ENCODE results near the gene PRDM11. TPM values are rescaled to one million over a fixed set of nuclear protein-coding genes. Genes with fewer than 3 reads are reported as not detected.

PRDM11 gene
- total and polyA plus RNA-seq, 4 donors: 0.64 to 6.9 (median 2.8) TPM

GRCh38 chr11:45158210-45158731 lies 11.8 kb downstream of the PRDM11 start:
- Histone ChIP-seq H3K4me1 (ENCODE audit: control insufficient read depth in 4 of 4, insufficient read depth in 4 of 4, low read length in 3 of 4) (peaks cover 6 to 18% (median 14%) of the 10 kb centered on the region in 4 donors), H3K9ac (ENCODE audit: low read depth in 1 of 2, low read length in 2 of 2) (no peak overlapping the region)

DNA sequence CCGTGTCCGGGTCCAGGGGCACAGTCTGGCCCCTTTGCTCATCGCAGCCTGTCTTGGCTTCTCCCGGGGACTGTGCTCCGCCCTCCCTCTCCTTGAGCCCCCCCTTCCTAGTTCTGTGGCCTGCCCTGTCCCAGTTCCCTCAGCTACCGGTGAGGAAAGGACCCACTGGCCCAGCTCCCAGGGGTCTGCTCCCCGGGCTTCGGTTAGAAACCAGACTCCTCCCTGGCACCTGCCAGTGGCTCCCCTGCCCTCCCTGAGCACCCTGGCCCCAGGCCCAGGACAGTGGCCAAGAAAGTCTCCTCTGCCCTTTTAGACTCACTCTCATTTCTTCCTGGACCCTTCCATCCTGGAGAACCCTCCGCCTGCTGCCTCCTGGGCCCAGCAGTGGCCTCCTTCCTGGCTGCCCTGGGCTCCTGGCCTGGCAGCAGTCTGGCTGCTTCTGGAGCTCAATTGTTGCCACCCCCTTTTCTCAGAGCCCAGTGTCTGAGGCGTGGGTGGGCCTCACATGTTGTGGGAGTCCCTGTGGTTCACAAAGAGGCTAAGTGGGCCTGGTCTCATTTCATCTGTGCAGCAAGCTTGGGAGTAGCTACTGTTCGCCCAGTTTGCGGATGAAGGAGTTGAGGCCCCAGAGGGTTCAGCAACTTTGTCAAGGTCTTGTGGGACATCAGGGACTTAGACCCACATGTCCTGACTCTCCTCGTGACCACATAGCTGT lies 12.6 kb downstream of the PRDM11 start:
- Histone ChIP-seq H3K27me3 (ENCODE audit: control insufficient read depth in 4 of 4, insufficient read depth in 4 of 4, low read length in 3 of 4) (no peaks in the 10 kb centered on the region), H3K36me3 (ENCODE audit: control insufficient read depth in 4 of 4, insufficient read depth in 3 of 4, low read depth in 1 of 4, low read length in 3 of 4) (no peaks in the 10 kb centered on the region), H3K4me3 (ENCODE audit: low read depth in 1 of 3, low read length in 3 of 3) (no peak overlapping the region), H3K9ac (ENCODE audit: low read depth in 1 of 2, low read length in 2 of 2) (no peak overlapping the region), H3K4me1 (ENCODE audit: control insufficient read depth in 4 of 4, insufficient read depth in 4 of 4, low read length in 3 of 4) (peaks cover 6 to 18% (median 14%) of the 10 kb centered on the region in 4 donors), H3K9me3 (ENCODE audit: control insufficient read depth in 4 of 4, low read length in 3 of 4) (no peaks in the 10 kb centered on the region), H3K27ac (ENCODE audit: low read depth in 1 of 2, low read length in 2 of 2) (no peak overlapping the region)
- TF ChIP-seq RXRA (IDR thresholded peaks at IDR 0.05): no peak
- TF ChIP-seq TAF1 (conservative IDR thresholded peaks at IDR 0.05): no peak
- TF ChIP-seq, protein P1, sequence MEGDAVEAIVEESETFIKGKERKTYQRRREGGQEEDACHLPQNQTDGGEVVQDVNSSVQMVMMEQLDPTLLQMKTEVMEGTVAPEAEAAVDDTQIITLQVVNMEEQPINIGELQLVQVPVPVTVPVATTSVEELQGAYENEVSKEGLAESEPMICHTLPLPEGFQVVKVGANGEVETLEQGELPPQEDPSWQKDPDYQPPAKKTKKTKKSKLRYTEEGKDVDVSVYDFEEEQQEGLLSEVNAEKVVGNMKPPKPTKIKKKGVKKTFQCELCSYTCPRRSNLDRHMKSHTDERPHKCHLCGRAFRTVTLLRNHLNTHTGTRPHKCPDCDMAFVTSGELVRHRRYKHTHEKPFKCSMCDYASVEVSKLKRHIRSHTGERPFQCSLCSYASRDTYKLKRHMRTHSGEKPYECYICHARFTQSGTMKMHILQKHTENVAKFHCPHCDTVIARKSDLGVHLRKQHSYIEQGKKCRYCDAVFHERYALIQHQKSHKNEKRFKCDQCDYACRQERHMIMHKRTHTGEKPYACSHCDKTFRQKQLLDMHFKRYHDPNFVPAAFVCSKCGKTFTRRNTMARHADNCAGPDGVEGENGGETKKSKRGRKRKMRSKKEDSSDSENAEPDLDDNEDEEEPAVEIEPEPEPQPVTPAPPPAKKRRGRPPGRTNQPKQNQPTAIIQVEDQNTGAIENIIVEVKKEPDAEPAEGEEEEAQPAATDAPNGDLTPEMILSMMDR (IDR thresholded peaks at IDR 0.05; ENCODE audit: low read depth, low read length, missing input control): no peak
- TF ChIP-seq HNF4G (IDR thresholded peaks at IDR 0.05): no peak
- TF ChIP-seq FOXA2 (IDR thresholded peaks at IDR 0.05): no peak
- TF ChIP-seq, protein P2, sequence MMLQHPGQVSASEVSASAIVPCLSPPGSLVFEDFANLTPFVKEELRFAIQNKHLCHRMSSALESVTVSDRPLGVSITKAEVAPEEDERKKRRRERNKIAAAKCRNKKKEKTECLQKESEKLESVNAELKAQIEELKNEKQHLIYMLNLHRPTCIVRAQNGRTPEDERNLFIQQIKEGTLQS (IDR thresholded peaks at IDR 0.05): no peak
- no peak for TF ChIP-seq YY1 (IDR thresholded peaks at IDR 0.05)
- TF ChIP-seq NR2F2 (IDR thresholded peaks at IDR 0.05): no peak
- TF ChIP-seq SP1 (IDR thresholded peaks at IDR 0.05): no peak
- TF ChIP-seq, protein P3, sequence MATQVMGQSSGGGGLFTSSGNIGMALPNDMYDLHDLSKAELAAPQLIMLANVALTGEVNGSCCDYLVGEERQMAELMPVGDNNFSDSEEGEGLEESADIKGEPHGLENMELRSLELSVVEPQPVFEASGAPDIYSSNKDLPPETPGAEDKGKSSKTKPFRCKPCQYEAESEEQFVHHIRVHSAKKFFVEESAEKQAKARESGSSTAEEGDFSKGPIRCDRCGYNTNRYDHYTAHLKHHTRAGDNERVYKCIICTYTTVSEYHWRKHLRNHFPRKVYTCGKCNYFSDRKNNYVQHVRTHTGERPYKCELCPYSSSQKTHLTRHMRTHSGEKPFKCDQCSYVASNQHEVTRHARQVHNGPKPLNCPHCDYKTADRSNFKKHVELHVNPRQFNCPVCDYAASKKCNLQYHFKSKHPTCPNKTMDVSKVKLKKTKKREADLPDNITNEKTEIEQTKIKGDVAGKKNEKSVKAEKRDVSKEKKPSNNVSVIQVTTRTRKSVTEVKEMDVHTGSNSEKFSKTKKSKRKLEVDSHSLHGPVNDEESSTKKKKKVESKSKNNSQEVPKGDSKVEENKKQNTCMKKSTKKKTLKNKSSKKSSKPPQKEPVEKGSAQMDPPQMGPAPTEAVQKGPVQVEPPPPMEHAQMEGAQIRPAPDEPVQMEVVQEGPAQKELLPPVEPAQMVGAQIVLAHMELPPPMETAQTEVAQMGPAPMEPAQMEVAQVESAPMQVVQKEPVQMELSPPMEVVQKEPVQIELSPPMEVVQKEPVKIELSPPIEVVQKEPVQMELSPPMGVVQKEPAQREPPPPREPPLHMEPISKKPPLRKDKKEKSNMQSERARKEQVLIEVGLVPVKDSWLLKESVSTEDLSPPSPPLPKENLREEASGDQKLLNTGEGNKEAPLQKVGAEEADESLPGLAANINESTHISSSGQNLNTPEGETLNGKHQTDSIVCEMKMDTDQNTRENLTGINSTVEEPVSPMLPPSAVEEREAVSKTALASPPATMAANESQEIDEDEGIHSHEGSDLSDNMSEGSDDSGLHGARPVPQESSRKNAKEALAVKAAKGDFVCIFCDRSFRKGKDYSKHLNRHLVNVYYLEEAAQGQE (IDR thresholded peaks at IDR 0.05): no peak
- no peak for TF ChIP-seq HNF4A (conservative IDR thresholded peaks at IDR 0.05)
- TF ChIP-seq, protein P4, sequence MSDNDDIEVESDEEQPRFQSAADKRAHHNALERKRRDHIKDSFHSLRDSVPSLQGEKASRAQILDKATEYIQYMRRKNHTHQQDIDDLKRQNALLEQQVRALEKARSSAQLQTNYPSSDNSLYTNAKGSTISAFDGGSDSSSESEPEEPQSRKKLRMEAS (IDR thresholded peaks at IDR 0.05): no peak
- no peak for TF ChIP-seq FOXA1 (IDR thresholded peaks at IDR 0.05)
- DNase-seq (ENCODE audit: low spot score): no peak
- 87% methylated on average over 13 of the region's 13 CpGs for WGBS

More at GRCh38 chr11:45158210-45158731, 11.8 kb downstream of the PRDM11 start:
- peak; percentile 64 for DNase-seq (ENCODE audit: low spot score)
- no peak overlapping the region for H3K4me3 ChIP-seq (ENCODE audit: low read depth in 1 of 3, low read length in 3 of 3)
- no peaks in the 10 kb centered on the region for H3K9me3 ChIP-seq (ENCODE audit: control insufficient read depth in 4 of 4, low read length in 3 of 4)
- 74% methylated on average over 8 of the region's 8 CpGs for WGBS
- H3K36me3 ChIP-seq (ENCODE audit: control insufficient read depth in 4 of 4, insufficient read depth in 3 of 4, low read depth in 1 of 4, low read length in 3 of 4): no peaks in the 10 kb centered on the region
- TF ChIP-seq, protein P2 (IDR thresholded peaks at IDR 0.05): no peak
- TF ChIP-seq SP1 (IDR thresholded peaks at IDR 0.05): no peak
- TF ChIP-seq RAD21 (IDR thresholded peaks at IDR 0.05): no peak
- no peak for TF ChIP-seq NR2F2 (IDR thresholded peaks at IDR 0.05)
- TF ChIP-seq FOXA1 (IDR thresholded peaks at IDR 0.05): no peak
- TF ChIP-seq FOXA2 (IDR thresholded peaks at IDR 0.05): no peak
- no peaks in the 10 kb centered on the region for H3K27me3 ChIP-seq (ENCODE audit: control insufficient read depth in 4 of 4, insufficient read depth in 4 of 4, low read length in 3 of 4)
- H3K27ac ChIP-seq (ENCODE audit: low read depth in 1 of 2, low read length in 2 of 2): no peak overlapping the region

All from liver (tissue), 9 donors.